Tibial artery (tissue), 4 donors: ENCODE measurements around the gene MYRIP.

ENCODE experiments used
- DNase-seq, 2 donors: peaks; one replicate each; pipeline ENCODE4 v3.0.0-alpha.2; 2019
- H3K27ac ChIP-seq, 2 donors: fragments of 200-600 bp; sonication (generic) in 1 of 2; 1 replicate in 1 of 2; 2 replicates in 1 of 2; pipeline ENCODE4 v1.5.1; 2018 to 2019; ENCODE audit warnings: mild to moderate bottlenecking in 1 of 2
- H3K27me3 ChIP-seq, 2 donors: fragments of 200-600 bp; sonication (generic) in 1 of 2; one replicate each; pipeline versions ENCODE4 v1.5.1 to v1.6.0; 2016 to 2019
- H3K36me3 ChIP-seq, 3 donors: fragments of 200-600 bp; sonication (generic) in 2 of 3; one replicate each; pipeline ENCODE4 v1.5.1; 2016 to 2019; ENCODE audit warnings: mild to moderate bottlenecking in 2 of 3
- H3K4me1 ChIP-seq, 4 donors: fragments of 200-600 bp; sonication (generic) in 2 of 4; 1 replicate in 3 of 4; 2 replicates in 1 of 4; pipeline ENCODE4 v1.5.1; 2016 to 2019
- H3K4me3 ChIP-seq, 2 donors: fragments of 200-600 bp; sonication (generic) in 1 of 2; 1 replicate in 1 of 2; 2 replicates in 1 of 2; pipeline ENCODE4 v1.5.1; 2018 to 2019; ENCODE audit warnings: mild to moderate bottlenecking in 2 of 2
- H3K9me3 ChIP-seq, 3 donors: fragments of 200-600 bp; sonication (generic) in 1 of 3; one replicate each; pipeline ENCODE4 v1.5.1; 2016 to 2019
- intact Hi-C: fragments of 100-400 bp; cut with DNase I; formaldehyde crosslinking; loops from one replicate; pipeline ENCODE4 v1.15.0; 2023; ENCODE audit warnings: low total_unique reads
- TF ChIP-seq, protein P1 (sequence below), 2 experiments: fragments of 200-600 bp in 1 of 2; fragments of 450-650 bp in 1 of 2; IDR thresholded peaks; one replicate each; pipeline ENCODE4 v1.5.1; 2017 to 2019; ENCODE audit warnings: antibody characterized with exemption in 2 of 2, mild to moderate bottlenecking in 1 of 2, moderate library complexity in 1 of 2

Gene MYRIP

GRCh38 chr3:40249168-40249567 is 439.8 kb downstream of the MYRIP start:
- no peak for DNase-seq
- Histone ChIP-seq H3K9me3 (no peaks in the 10 kb centered on the region), H3K36me3 (peaks cover 0 to 5% (median 0%) of the 10 kb centered on the region in 3 donors), H3K4me3 (no peak overlapping the region), H3K27me3 (no peaks in the 10 kb centered on the region), H3K4me1 (no peaks in the 10 kb centered on the region), H3K27ac (no peak overlapping the region)
- TF ChIP-seq, protein P1, sequence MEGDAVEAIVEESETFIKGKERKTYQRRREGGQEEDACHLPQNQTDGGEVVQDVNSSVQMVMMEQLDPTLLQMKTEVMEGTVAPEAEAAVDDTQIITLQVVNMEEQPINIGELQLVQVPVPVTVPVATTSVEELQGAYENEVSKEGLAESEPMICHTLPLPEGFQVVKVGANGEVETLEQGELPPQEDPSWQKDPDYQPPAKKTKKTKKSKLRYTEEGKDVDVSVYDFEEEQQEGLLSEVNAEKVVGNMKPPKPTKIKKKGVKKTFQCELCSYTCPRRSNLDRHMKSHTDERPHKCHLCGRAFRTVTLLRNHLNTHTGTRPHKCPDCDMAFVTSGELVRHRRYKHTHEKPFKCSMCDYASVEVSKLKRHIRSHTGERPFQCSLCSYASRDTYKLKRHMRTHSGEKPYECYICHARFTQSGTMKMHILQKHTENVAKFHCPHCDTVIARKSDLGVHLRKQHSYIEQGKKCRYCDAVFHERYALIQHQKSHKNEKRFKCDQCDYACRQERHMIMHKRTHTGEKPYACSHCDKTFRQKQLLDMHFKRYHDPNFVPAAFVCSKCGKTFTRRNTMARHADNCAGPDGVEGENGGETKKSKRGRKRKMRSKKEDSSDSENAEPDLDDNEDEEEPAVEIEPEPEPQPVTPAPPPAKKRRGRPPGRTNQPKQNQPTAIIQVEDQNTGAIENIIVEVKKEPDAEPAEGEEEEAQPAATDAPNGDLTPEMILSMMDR (IDR thresholded peaks at IDR 0.05) = no peak
- intact Hi-C loops = no loop called here

DNA sequence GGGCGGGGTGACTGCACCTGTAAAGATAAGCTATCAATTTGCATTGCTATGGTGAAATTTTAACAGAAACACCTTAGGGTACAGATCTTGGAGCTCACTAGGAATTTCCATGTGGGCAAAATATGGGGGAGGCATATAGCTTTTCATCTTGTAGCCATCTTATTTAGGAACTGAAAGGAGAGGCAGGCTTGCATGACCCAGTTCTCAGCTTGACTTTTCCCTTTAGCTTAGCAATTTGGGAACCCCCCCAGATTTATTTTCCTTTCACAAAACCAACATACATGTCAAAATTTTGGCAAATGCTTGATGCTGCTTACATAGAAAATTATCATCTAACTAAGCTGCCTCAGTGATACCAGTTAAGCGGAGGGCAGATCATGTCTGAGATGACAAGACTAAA is 445.1 kb downstream of the MYRIP start:
- no peaks in the 10 kb centered on the region for H3K4me1 ChIP-seq
- no peaks in the 10 kb centered on the region for H3K27me3 ChIP-seq
- H3K36me3 ChIP-seq = no peaks in the 10 kb centered on the region
- no peak for DNase-seq
- no peaks in the 10 kb centered on the region for H3K9me3 ChIP-seq
- TF ChIP-seq, protein P1 (IDR thresholded peaks at IDR 0.05) = no peak
- intact Hi-C loops = no loop called here
- no peak overlapping the region for H3K27ac ChIP-seq
- no peak overlapping the region for H3K4me3 ChIP-seq

GRCh38 chr3:40254891-40255290 is 445.5 kb downstream of the MYRIP start:
- no peaks in the 10 kb centered on the region for H3K9me3 ChIP-seq
- intact Hi-C loops = no loop called here
- TF ChIP-seq, protein P1 (IDR thresholded peaks at IDR 0.05) = no peak
- no peak for DNase-seq
- no peaks in the 10 kb centered on the region for H3K27me3 ChIP-seq
- H3K4me3 ChIP-seq = no peak overlapping the region
- H3K27ac ChIP-seq = no peak overlapping the region
- H3K36me3 ChIP-seq = no peaks in the 10 kb centered on the region
- H3K4me1 ChIP-seq = no peaks in the 10 kb centered on the region

- intact Hi-C loops = no loop called here
Observed at GRCh38 chr3:40255532-40255931, 446.1 kb downstream of the MYRIP start.

DNA sequence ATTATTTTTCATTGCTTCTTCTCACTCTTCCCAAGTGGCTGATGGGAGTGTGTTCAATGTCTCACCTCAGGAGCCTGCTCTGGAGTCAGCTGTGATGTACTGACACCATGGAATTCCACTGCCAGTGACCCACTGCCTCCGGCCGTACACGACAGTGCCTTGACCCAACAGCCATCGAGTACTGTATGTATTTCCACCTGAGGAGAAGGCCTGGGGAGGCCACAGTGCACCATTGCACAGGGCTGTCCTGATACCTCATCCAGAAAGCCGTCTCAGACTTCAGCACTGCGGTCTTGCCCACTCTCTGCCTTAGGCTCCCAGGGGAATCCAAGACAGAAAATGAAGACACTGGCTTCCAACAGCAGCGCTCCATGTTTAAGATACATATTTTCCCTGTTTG is 448.7 kb downstream of the MYRIP start:
- TF ChIP-seq, protein P1 (IDR thresholded peaks at IDR 0.05) = no peak
- no peaks in the 10 kb centered on the region for H3K36me3 ChIP-seq
- no peaks in the 10 kb centered on the region for H3K9me3 ChIP-seq
- H3K27me3 ChIP-seq = no peaks in the 10 kb centered on the region
- H3K4me1 ChIP-seq = no peaks in the 10 kb centered on the region
- DNase-seq = no peak
- H3K4me3 ChIP-seq = no peak overlapping the region
- no peak overlapping the region for H3K27ac ChIP-seq
- intact Hi-C loops = no loop called here

More at GRCh38 chr3:40255532-40255931, 446.1 kb downstream of the MYRIP start:
- Histone ChIP-seq H3K4me3 (no peak overlapping the region), H3K27me3 (no peaks in the 10 kb centered on the region), H3K27ac (no peak overlapping the region), H3K9me3 (no peaks in the 10 kb centered on the region), H3K36me3 (no peaks in the 10 kb centered on the region), H3K4me1 (no peaks in the 10 kb centered on the region)
- no peak for DNase-seq
- TF ChIP-seq, protein P1 (IDR thresholded peaks at IDR 0.05) = no peak

GRCh38 chr3:40258555-40258954 is 449.1 kb downstream of the MYRIP start:
- Histone ChIP-seq H3K27me3 (no peaks in the 10 kb centered on the region), H3K27ac (no peak overlapping the region), H3K4me1 (no peaks in the 10 kb centered on the region), H3K36me3 (no peaks in the 10 kb centered on the region), H3K4me3 (no peak overlapping the region), H3K9me3 (no peaks in the 10 kb centered on the region)
- TF ChIP-seq, protein P1 (IDR thresholded peaks at IDR 0.05) = no peak
- no peak for DNase-seq
- intact Hi-C loops = no loop called here
